ENCODE data around the gene SLC12A1.

The SLC12A1 gene

GRCh38 chr15:48205981-48206380, at the start of gene SLC12A1:
TSS of gene SLC12A1 (plus strand) at chr15:48206302. CDS start at chr15:48207720, 1,418 bp downstream.
- DNase-seq (ENCODE audit: low read depth in 2 of 2): no peak

DNA sequence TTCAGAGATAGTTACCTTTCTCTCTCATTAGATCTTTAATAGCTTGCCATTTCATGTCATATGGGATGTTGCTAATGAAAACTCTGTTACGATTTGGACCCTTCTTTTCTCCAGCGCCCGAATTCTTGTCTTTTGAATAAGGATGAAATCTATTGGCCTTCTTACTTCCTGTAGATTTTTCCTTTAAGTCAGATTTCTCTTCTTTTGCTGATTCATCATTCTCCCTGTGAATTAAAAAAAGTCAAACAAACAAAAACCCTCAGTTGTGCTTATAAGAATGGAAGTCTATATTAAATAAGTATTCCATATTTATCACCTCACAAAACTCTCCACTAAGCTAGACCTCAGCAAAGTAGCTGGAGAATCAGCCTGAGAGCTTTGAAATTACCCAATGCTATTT, 37.5 kb upstream of the SLC12A1 start:
- no peak for DNase-seq (ENCODE audit: low read depth in 2 of 2)

DNA sequence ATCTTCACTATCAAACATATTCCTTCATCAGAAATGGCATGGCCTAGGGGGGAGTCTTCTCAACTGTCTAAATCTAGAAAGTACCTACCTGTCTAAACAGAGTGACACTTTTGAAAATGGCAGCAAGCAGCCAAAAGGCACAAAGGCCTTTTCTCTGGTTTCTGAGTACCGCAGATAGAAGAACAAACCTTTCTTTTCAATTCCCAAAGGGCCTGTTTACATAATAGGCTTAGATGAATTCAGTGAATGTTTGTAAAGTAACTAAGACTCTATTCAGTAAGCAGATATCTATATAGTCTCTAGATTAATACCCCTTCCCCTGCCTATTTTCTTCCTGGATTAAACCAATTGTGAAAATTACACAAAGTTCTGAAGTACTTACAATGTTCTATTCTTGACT, 35.1 kb upstream of the SLC12A1 start:
- no peak for DNase-seq (ENCODE audit: low read depth in 2 of 2)

DNA sequence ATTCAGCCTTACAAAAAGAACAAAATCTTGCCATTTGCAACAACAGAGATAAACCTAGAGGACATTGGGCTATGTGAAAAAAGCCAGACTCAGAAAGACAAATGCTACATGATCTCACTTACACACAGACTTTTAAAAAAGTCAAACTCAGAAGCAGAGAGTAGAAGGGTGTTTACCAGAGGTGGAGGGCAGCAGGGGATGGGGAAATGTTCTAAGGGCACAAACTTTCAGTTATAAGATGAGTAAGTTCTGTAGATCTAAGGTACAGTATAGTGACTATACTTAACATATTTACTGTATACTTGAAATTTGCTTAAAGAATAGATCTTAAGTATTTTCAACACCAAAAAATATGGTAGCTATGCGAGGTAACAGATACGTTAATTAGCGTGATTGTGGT, 31.0 kb upstream of the SLC12A1 start:
- DNase-seq (ENCODE audit: low read depth in 2 of 2): no peak

- DNase-seq (ENCODE audit: low read depth in 2 of 2): no peak
Observed at GRCh38 chr15:48176112-48176511, 30.0 kb upstream of the SLC12A1 start.

- DNase-seq (ENCODE audit: low read depth in 2 of 2): no peak
Observed at GRCh38 chr15:48176957-48177356, 29.1 kb upstream of the SLC12A1 start.

GRCh38 chr15:48177383-48177765, 28.7 kb upstream of the SLC12A1 start:
- no peak for DNase-seq (ENCODE audit: low read depth in 2 of 2)

GRCh38 chr15:48177766-48178647, 28.1 kb upstream of the SLC12A1 start, which contains the start of gene MYEF2:
TSS of gene MYEF2 (minus strand) at chr15:48178295. CDS start at chr15:48178237, 58 bp downstream.
- peak; percentile 44 to 63 for DNase-seq (ENCODE audit: low read depth in 2 of 2)

DNA sequence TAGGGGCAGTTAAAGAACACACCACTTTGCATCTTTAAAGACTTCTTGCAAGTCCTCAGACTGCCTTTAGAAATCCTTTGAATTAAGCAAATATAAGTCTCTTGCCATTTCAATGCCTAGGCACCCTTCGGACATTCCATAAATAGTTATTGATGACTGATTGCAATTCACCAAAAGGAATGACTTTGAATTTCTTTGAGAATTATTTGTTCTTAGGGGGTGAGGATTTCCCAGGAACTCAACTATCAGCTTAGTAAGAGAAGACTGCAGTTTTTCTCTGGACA, 27.5 kb upstream of the SLC12A1 start:
- DNase-seq (ENCODE audit: low read depth in 2 of 2): no peak

DNA sequence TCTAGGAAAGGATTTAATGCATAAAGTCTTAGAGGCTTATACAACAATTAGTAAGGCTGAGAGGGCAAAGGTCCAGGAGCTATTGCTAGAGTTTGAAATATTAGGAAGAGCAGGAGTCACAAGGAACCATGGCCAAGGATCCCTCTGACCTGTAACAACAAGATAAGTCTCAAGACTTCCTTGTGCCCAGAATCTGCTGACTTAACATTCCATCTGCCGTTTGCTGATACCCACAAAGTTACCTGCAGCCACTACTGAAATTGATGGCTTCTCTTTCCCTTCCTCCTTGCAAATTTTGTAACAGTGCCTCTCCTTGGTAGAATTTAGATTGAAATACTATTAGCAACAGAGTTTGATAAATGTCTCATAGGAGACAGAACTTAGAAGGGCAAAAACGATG, 23.4 kb upstream of the SLC12A1 start:
- DNase-seq (ENCODE audit: low read depth in 2 of 2): no peak

DNA sequence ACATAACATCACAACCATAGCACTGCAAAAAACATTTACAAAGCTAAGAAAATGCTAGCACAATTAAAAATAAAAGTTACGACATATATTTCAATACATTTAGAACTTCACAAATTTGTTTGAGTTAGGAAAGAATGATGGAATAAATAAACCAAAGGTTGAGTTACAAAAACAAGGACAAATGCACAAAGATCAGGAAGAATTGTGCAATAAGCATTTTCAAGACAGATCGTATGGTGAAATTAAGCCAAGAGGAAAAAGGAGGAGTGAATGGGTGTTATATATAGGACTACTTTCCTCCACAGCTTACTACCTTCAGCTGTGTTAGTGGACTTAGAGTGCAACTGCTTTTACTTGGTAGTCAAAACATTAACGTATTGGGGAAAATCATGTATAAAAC, 20.6 kb upstream of the SLC12A1 start:
- DNase-seq (ENCODE audit: low read depth in 2 of 2): no peak

- DNase-seq (ENCODE audit: low read depth in 2 of 2): no peak
Observed at GRCh38 chr15:48186271-48186670, 19.8 kb upstream of the SLC12A1 start.

DNA sequence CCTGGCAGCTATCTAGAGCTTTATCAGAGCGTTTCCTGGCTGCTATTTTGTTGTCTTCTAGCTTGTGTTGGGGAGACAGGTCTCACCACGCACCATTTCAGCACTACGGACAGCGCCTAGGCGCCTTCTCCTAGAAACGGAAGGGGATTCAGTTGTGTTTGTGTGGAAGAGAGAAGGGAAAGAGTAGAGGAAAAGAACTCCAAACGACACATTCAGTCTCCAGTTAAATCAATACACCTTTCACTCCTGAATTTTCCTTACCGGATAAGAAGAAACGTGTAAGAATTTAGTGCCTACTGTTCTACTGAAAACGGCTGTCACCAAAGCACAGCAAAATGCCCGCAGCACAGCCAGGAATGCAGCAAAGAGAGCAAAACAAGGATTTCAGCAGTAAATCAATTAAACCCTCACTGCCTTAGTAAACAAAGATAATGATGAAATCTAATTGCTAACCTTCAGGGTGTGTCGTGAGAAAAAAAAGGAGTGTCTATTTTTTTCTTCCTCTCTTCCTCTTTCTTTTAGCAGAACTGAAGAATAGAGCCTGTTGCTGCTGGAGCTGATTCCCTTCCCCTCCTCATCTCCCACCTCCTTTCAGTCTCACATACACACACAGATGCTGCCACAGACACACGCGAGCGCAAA, 15.0 kb upstream of the SLC12A1 start:
- DNase-seq (ENCODE audit: low read depth in 2 of 2): peak in 1 of 2 donors; percentile 3

DNA sequence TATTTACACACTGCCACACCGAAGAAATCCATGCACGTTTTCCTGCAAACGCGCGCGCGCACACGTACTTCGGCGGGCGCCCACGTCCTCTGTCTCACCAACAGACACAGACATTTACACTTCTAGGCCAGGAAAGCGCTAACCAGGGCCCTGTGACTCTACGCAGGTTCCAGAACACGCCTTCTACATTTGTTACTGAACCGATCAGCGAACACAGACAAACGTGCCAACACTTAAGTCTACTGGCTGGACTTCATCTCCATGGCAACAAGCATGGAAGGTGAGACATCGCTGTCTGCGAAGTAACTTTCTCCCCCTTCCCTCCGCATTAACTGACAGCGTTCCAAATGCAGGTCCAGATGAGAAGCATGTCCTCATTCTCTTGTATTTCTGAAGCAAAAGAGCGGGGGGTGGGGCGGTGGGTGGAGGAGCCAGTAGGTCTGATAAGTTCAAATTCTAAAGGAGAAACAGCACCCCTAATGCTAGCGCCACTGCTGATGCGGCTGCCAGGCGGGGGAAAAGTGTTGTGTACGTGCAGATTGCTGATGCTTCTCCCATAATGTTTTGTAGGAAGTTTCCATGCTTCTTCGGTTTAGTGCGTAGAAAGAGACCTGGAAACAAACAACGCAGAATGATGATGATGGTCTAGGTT, 14.4 kb upstream of the SLC12A1 start, which contains the start of gene CTXN2:
TSS of gene CTXN2 (plus strand) at position 92 of the 652 bp plus-strand sequence. CDS start 9,636 bp downstream, outside the sequence.
- no peak for DNase-seq (ENCODE audit: low read depth in 2 of 2)

GRCh38 chr15:48202068-48202467, 4.0 kb upstream of the SLC12A1 start:
- DNase-seq (ENCODE audit: low read depth in 2 of 2): no peak

- no peak for DNase-seq (ENCODE audit: low read depth in 2 of 2)
Observed at GRCh38 chr15:48221261-48221660, 15.2 kb downstream of the SLC12A1 start.

DNA sequence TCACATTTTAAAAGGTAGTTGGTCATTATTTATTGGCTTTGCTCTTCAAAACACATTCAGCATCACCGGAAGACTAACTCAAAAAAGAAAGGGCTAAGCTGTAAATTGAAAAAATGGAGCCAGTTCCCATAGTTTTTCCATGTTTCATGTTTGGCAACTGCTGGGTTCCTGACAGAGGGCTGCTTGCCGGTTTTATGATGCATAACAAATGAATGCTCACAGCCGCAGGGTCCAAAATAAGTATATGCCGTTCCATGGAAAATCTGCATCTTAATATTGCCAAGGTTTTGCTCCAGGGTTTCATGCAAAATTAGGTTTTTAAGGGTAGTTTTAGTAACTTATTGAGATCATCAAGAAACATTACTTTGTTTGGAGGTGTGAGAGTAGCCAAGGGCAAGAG, 15.8 kb downstream of the SLC12A1 start:
- DNase-seq (ENCODE audit: low read depth in 2 of 2): no peak

DNA sequence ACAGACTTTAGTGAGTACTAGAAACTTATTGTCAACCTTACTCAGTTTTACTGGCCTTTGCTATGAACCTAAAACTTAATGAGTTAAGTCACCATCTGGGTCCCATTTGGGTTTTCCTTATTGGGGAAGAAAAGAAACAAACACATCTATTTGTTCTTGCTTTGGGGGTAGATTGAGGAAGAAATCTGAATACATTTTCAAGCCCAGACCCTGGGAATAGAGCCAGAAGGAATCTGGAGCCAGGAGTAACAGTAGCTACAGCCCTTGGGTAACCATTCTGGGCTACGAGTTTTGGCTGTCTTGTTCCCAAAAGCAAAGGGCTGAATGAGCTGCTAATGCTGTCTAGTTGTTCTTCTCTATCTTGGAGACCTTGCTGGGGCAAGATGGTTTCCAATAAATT, 16.5 kb downstream of the SLC12A1 start:
- DNase-seq (ENCODE audit: low read depth in 2 of 2): no peak

GRCh38 chr15:48225771-48226170, 19.7 kb downstream of the SLC12A1 start:
- DNase-seq (ENCODE audit: low read depth in 2 of 2): no peak

DNA sequence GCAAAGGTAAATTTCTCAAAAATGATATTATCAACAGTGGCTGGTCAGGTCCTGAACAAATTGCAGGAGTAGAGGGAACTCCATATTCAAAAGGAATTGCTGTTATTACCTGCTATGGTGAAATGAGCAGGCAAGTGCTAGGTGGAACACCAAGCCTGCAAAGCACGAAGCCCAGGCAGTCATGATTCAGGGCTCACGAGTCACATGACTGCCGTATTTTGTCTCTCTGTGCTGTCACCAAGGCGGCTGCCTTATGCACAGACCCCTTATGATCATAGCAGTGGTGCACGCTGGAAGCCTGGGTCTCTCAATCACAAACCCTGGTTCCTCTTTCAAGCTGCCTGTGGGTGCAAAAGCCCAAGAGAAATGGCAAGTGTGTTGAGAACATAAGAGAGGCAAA, 24.4 kb downstream of the SLC12A1 start:
- no peak for DNase-seq (ENCODE audit: low read depth in 2 of 2)

DNA sequence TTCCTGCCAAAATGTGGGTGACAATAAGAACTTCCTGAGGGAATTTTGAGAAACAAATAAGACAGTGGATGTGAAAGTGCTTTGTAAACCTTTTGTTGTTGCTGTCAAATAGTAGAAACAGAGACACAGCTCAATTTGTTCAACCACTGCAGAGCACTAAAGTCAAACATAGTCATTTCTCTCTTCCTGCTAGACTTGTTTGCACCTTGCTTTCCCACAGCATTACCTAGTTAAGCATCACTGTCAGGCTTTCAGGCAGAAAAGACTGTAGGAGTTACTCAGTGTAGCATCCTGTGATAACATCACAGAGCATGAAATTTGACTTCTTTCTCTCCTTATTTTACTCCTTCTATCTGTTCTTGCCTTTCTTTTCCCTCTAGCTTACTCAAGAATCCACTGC, 27.1 kb downstream of the SLC12A1 start:
- no peak for DNase-seq (ENCODE audit: low read depth in 2 of 2)

- DNase-seq (ENCODE audit: low read depth in 2 of 2): no peak
Observed at GRCh38 chr15:48239334-48239733, 33.2 kb downstream of the SLC12A1 start.

GRCh38 chr15:48242015-48242414, 35.9 kb downstream of the SLC12A1 start:
- no peak for DNase-seq (ENCODE audit: low read depth in 2 of 2)

All from stimulated activated CD8-positive, alpha-beta memory T cell treated with anti-CD3 and anti-CD28 coated beads, Interleukin-15, amount 100 ng/mL, for 48 hours (primary cell).